ENCODE results near the gene BRWD1.

Gene BRWD1

DNA sequence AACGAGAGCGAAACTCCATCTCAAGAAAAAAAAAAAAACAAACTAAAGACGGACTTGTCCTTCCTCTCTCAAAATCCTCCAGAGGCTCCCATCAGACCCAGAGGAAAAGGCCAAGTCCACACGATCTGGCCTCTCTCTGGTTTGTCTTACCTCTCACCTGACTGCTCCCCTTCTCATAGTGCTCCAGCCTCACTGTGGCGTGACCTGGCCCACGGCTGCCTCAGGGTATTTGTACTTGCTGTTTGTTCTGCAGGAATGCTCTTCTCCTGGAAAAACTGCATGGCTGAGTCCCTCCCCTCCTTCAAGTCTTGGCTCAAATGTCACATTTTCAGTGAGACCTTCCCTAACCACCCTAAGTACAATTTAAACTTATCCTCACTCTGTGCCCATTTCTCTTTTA, 8.0 kb upstream of the BRWD1 start:
- no peaks in the 10 kb centered on the region for H3K36me3 ChIP-seq (ENCODE audit: control insufficient read depth, insufficient read depth, low read length)
- H3K9ac ChIP-seq (ENCODE audit: low read length), result no peak overlapping the region
- H3K9me3 ChIP-seq (ENCODE audit: control insufficient read depth, low read length), result no peaks in the 10 kb centered on the region
- peaks cover 11% of the 10 kb centered on the region for H3K4me1 ChIP-seq (ENCODE audit: control insufficient read depth, insufficient read depth, low read length)
- no peaks in the 10 kb centered on the region for H3K27me3 ChIP-seq (ENCODE audit: control insufficient read depth, insufficient read depth, low read length)
- H3K4me3 ChIP-seq (ENCODE audit: low read length), result no peak overlapping the region

DNA sequence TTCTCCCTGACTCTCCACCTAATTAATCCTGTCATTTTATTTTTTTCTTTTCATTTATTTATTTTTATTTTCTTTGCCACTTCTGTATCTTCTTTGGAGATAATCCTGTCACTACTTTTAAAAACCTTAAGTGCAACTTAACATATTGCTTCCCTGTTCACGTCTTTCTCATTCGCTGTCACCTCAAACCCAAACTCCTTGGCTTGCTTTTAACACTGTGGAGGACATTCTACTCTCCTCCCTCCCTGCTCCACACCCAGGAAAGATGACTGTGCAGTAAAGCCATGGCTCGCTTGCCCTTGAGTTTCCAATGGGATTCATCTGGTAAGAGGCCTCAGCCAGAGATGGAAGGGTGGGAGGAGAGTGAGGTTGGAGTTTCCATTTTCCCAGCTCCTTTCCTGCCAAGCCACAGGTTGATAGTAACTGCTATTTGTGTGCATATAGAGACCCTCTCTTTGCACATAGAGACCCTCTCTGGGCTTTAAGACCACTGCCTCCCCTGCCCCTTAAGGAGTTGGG, 6.4 kb upstream of the BRWD1 start:
- H3K4me1 ChIP-seq (ENCODE audit: control insufficient read depth, insufficient read depth, low read length), result peaks cover 11% of the 10 kb centered on the region
- H3K36me3 ChIP-seq (ENCODE audit: control insufficient read depth, insufficient read depth, low read length), result no peaks in the 10 kb centered on the region
- no peak overlapping the region for H3K9ac ChIP-seq (ENCODE audit: low read length)
- H3K27me3 ChIP-seq (ENCODE audit: control insufficient read depth, insufficient read depth, low read length), result no peaks in the 10 kb centered on the region
- no peak overlapping the region for H3K4me3 ChIP-seq (ENCODE audit: low read length)
- no peaks in the 10 kb centered on the region for H3K9me3 ChIP-seq (ENCODE audit: control insufficient read depth, low read length)

DNA sequence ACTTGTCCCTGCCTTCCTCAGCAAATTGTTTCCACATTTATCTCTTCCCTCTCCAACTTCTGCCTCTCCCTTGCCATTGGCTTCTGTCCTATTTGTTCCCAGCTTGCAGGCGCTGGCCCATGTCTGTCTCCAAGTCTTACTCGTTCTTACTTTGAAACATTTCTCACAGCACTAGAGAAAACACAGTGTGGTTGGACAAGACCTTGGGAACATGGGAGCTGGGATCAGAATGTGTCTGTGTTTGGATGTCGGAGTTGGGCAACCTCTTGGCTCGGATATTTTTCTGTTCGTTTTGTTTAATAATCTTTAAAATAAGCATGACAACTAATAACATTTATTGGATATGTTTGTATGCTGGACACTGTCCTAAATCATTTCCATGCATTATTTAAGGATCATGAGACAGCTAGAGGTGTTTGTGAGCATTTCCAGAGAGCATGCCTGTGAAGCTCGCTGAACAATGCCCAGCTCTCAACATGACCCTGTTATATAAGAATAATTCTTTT, 5.9 kb upstream of the BRWD1 start:
- Histone ChIP-seq H3K9me3 (ENCODE audit: control insufficient read depth, low read length) (no peaks in the 10 kb centered on the region), H3K4me3 (ENCODE audit: low read length) (no peak overlapping the region), H3K36me3 (ENCODE audit: control insufficient read depth, insufficient read depth, low read length) (no peaks in the 10 kb centered on the region), H3K27me3 (ENCODE audit: control insufficient read depth, insufficient read depth, low read length) (no peaks in the 10 kb centered on the region), H3K4me1 (ENCODE audit: control insufficient read depth, insufficient read depth, low read length) (peaks cover 16% of the 10 kb centered on the region), H3K9ac (ENCODE audit: low read length) (no peak overlapping the region)

DNA sequence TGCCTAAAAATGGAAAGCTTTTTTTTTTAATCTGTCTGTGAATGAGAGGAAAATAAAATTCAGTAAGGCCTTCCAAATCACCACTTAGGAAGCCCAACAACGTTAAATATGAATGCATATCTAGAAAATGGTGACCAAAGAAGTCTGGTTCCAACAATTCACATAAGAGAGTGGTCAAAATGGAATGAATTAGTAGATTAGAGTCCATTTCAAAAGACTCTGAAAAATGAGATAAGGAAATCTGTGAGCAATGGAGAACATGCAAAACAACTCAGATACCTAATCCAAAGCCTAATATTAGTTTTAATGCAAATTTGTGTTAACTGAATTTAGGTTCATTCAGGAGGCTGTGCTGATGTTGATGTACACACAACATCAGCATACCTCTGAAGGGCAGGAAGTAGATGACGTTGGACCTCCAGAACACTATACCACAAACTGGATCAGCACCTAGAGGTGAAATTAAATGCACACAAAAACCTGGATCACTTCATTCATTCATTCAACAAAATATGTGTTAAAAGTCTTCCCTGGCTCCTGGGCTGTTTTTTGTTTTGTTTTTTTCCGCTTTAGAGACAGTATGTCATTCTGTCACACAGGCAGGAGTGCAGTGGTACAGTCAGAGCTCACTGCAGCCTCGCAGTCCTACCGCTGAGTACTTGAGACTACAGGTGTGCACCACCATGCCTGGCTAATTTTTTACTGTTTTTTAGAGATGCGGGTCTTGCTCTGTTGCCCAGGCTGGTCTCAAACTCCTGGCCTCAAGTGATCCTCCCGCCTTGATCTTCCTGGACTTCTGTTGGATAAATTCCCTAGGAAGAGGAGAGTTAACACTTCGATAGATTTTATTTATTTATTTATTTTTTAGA, 4.9 kb upstream of the BRWD1 start:
- Histone ChIP-seq H3K27me3 (ENCODE audit: control insufficient read depth, insufficient read depth, low read length) (no peaks in the 10 kb centered on the region), H3K4me1 (ENCODE audit: control insufficient read depth, insufficient read depth, low read length) (peaks cover 16% of the 10 kb centered on the region), H3K36me3 (ENCODE audit: control insufficient read depth, insufficient read depth, low read length) (no peaks in the 10 kb centered on the region), H3K4me3 (ENCODE audit: low read length) (no peak overlapping the region), H3K9ac (ENCODE audit: low read length) (no peak overlapping the region), H3K9me3 (ENCODE audit: control insufficient read depth, low read length) (no peaks in the 10 kb centered on the region)

DNA sequence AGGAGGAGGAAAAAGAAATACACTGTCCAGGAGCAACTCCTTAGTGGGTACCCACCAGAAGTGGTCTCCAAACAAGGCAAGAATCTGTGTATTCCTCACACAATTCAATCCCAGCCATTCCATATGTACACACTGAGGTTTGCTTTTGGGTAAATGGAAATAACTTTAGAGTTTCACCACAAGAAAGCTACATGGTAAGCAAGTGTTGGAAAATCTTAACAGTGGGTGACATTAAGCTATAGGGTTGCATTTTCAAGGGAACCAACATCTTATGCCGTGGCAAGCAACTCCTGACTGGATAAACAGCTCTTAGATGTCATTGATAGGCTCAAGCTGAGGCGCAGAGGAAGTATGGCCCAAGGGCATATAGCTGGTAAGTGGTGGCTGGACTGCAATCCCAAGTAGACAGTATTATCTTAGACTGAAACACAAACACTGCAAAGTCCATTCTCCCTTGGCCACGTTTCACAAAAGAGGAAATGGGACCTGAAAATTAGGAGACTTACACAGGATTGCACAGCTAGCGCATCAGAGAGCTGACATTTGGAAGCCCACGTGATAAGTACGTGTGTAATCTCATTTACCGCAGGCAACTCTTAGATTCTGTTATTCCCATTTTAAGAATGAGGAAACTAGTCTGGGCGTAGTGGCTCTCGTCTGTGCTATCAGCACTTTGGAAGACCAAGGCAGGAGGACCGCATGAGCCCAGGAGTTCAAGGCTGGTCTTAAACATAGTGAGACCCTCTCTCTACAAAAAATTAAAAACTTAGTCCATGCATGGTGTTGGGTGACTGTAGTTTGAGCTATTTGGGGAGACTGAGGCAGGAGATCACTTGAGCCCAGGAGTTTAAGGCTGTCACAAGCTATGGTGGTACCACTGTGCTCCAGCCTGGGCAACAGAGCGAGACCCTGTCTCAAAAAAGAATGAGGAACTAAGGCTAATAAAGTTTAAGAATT, 4.0 kb upstream of the BRWD1 start:
- Histone ChIP-seq H3K27me3 (ENCODE audit: control insufficient read depth, insufficient read depth, low read length) (no peaks in the 10 kb centered on the region), H3K4me3 (ENCODE audit: low read length) (no peak overlapping the region), H3K4me1 (ENCODE audit: control insufficient read depth, insufficient read depth, low read length) (peaks cover 16% of the 10 kb centered on the region), H3K36me3 (ENCODE audit: control insufficient read depth, insufficient read depth, low read length) (no peaks in the 10 kb centered on the region), H3K9ac (ENCODE audit: low read length) (no peak overlapping the region), H3K9me3 (ENCODE audit: control insufficient read depth, low read length) (no peaks in the 10 kb centered on the region)

DNA sequence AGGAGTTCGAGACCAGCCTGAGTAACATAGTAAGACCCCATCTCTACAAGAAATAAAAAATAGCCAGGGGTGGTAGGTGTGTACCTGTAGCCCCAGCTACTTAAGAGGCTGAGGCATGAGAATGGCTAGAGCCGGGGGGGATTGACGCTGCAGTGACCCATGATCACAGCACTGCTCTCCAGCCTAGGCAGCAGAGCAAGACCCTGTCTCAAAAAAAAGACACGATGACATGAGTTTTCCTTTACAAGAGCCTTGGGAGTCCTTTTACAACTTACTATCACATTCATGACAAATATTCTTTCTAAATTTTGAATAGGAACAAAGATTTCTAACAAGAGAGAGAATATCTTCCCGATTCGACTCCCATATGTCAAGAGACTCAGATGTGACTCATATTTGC, 3.3 kb upstream of the BRWD1 start:
- Histone ChIP-seq H3K9ac (ENCODE audit: low read length) (no peak overlapping the region), H3K36me3 (ENCODE audit: control insufficient read depth, insufficient read depth, low read length) (no peaks in the 10 kb centered on the region), H3K4me1 (ENCODE audit: control insufficient read depth, insufficient read depth, low read length) (peaks cover 21% of the 10 kb centered on the region), H3K9me3 (ENCODE audit: control insufficient read depth, low read length) (no peaks in the 10 kb centered on the region), H3K4me3 (ENCODE audit: low read length) (no peak overlapping the region), H3K27me3 (ENCODE audit: control insufficient read depth, insufficient read depth, low read length) (no peaks in the 10 kb centered on the region)

DNA sequence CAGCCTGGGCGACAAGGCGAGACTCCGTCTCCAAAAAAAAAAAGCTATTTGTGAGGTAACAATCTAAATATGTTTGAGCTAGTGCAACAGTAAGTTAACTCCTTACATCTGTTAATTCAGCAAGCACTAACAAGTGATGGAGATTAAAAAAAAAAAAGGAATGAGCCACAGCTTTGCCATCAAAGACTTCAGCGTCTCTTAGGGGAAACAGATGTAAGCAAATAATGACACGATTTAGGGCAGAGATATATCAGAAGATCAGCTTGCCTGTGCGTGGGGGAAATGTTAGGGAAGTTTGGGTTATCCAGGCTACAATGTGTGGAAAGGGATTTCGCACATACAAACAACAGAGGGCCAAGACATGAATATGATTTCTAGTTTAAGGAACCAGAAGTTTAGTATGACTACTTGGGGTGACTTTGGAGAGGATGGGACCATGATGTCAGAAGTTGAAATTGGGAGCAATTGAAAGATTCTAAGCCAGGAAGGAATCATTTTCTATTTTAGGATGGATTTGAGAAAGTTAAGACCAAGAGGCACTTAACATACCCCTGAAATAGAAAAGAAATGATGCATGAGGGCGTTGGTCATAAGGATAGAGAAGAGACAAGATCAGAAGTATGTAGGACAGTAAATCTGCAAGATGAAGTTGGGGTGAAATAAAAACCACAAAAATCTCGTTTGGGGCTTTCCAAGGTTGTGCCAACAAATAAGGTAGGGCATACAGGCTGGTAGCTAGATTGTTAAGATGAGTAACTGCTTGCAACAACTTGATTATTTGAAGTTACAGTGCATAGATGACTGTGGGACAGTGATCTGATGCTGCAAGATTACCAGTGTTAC, 2.4 kb upstream of the BRWD1 start:
- Histone ChIP-seq H3K9ac (ENCODE audit: low read length) (no peak overlapping the region), H3K4me3 (ENCODE audit: low read length) (no peak overlapping the region), H3K4me1 (ENCODE audit: control insufficient read depth, insufficient read depth, low read length) (peaks cover 25% of the 10 kb centered on the region), H3K9me3 (ENCODE audit: control insufficient read depth, low read length) (no peaks in the 10 kb centered on the region), H3K36me3 (ENCODE audit: control insufficient read depth, insufficient read depth, low read length) (no peaks in the 10 kb centered on the region), H3K27me3 (ENCODE audit: control insufficient read depth, insufficient read depth, low read length) (no peaks in the 10 kb centered on the region)

DNA sequence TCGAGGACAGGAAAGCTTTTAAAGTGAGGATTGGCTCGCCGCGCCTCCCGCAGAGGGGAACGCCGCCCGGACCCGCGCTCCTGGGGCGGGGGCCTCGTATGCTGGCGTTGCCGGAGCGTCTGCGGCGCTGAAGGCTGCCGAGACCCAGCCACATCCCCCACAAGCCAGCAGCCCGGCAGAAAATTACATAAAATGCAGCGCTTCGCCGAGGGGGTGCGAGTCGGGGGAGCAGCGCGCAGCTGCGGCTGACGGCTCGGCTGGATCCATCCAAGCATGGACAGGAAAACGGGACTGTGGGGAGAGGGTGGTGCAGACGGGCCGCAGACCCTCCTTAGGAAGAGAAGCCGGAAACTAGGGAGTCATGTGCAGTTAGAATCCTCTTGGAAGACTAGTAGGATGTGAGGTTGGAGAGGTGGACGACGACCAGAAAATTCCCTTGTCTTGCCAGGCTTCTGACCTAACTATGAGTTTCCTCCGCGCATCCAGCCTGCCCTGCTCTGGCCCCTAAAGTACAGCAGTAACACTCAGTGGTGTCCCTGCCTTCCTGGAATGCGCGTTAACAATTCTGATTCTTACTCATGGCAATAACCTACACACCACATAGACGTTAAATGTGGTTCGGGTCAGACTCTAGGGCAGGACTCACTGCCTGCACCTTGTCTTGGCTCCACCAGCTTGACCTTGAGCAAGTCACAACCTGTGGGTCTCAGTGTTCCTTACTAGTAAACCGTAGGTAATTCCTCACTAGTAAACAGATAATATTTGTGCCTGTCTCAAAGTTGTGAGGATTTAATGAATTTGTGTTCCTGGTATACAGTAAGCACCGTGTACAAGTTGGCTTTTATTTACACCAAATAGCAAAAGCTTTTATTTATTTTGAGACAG, 953 bp upstream of the BRWD1 start:
- Histone ChIP-seq H3K27me3 (ENCODE audit: control insufficient read depth, insufficient read depth, low read length) (no peaks in the 10 kb centered on the region), H3K9me3 (ENCODE audit: control insufficient read depth, low read length) (no peaks in the 10 kb centered on the region), H3K4me3 (ENCODE audit: low read length) (peak overlapping the region; percentile 97), H3K9ac (ENCODE audit: low read length) (peak overlapping the region; percentile 98), H3K36me3 (ENCODE audit: control insufficient read depth, insufficient read depth, low read length) (no peaks in the 10 kb centered on the region), H3K4me1 (ENCODE audit: control insufficient read depth, insufficient read depth, low read length) (peaks cover 25% of the 10 kb centered on the region)

DNA sequence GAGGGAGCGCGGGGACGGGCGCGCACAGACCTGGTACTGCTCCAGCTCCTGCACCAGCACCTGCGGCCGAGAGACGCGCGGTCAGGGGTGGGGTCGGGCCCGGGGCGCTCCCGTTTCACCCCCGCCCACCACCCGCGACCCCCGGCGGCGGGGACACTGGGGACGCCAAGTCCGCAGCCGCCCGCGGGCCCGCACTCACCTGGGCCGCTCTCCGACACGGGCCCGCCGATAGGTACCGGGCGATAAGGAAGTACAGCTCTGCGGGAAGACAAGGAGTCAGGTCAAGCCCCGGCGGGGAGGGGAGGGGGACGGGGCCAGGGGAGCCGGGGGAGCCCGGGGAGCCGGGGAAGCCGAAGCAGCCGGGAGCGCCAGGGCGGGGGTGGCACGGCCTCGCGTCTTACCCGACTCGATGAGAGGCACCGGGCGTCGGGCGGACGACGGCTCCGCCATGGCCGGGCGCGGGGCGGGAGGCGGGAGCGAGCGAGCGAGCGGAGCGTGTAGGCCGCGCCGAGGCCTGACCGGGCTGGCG, 326 bp downstream of the BRWD1 start:
- H3K4me1 ChIP-seq (ENCODE audit: control insufficient read depth, insufficient read depth, low read length), result peaks cover 23% of the 10 kb centered on the region
- no peaks in the 10 kb centered on the region for H3K9me3 ChIP-seq (ENCODE audit: control insufficient read depth, low read length)
- peak overlapping the region; percentile 98 for H3K9ac ChIP-seq (ENCODE audit: low read length)
- no peak overlapping the region for H3K4me3 ChIP-seq (ENCODE audit: low read length)
- no peaks in the 10 kb centered on the region for H3K27me3 ChIP-seq (ENCODE audit: control insufficient read depth, insufficient read depth, low read length)
- no peaks in the 10 kb centered on the region for H3K36me3 ChIP-seq (ENCODE audit: control insufficient read depth, insufficient read depth, low read length)

DNA sequence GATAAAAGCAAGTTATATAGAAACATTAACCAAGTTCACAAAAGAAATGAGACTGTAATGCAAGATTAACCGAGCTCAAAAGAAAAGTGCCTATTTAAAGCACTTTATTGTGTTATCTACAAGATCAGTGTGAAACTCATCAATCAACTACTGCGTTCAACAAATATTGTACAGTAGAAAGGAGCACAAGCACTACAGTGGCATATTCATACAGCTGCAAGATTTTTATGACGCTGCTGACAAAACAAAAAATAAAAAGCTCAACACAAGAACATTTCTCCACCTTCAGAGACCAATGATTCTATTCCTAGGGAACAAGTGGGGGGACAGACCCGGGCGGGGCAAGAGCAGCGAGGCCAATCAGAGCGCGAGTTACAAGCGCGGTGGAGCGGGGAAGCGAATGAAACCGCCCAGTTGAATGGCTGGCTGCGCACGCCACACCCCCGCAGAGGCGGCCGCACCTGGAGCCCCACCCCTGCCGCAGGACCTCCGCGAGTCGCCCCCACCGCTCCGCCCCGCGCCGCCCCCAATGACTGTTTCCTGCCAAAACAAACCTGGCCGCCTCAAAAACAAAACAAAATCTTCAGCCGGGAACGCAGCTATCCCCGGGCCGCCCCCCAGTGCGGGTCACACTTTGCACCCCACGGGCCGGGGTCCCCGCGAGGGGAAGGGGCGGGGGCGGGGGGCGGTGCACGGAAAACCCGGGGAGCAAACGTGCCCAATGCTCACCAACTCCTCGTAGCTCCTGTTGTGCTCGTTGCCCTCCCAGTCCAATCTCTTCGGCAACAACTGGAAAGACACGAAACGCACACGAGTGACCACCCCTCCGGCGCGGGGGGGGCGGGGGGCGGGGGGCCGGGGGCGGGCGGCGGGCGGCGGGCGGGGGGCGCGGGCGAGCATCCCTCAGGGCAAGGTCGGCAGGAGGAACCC, 1.1 kb downstream of the BRWD1 start:
- Histone ChIP-seq H3K9me3 (ENCODE audit: control insufficient read depth, low read length) (no peaks in the 10 kb centered on the region), H3K4me1 (ENCODE audit: control insufficient read depth, insufficient read depth, low read length) (peaks cover 18% of the 10 kb centered on the region), H3K4me3 (ENCODE audit: low read length) (no peak overlapping the region), H3K9ac (ENCODE audit: low read length) (peak overlapping the region; percentile 98), H3K36me3 (ENCODE audit: control insufficient read depth, insufficient read depth, low read length) (no peaks in the 10 kb centered on the region), H3K27me3 (ENCODE audit: control insufficient read depth, insufficient read depth, low read length) (no peaks in the 10 kb centered on the region)

All from mucosa of stomach (tissue), 1 donor.